Mucosa of descending colon (tissue), 3 donors: ENCODE results near the gene ROGDI. TPM values are rescaled to one million over a fixed set of nuclear protein-coding genes. Genes with fewer than 3 reads are reported as not detected.
"Not testable (repeated sequence)": the region's sequence is repeated elsewhere in the genome, so short reads cannot be mapped to it uniquely, and the experiment has no call there.

Source experiments
- ATAC-seq: fragments of 200-7000 bp; cut with Tn5 transposase; one replicate; pipeline ENCODE4 v1.9.1; 2020; ENCODE audit warnings: mild to moderate bottlenecking, moderate library complexity
- DNase-seq, 3 donors: peaks; one replicate each; pipeline ENCODE4 v3.0.0-alpha.2; 2020
- H3K36me3 ChIP-seq: fragments of 200-600 bp; one replicate; pipeline ENCODE4 v1.8.0; 2021; ENCODE audit warnings: low read depth, mild to moderate bottlenecking
- H3K4me1 ChIP-seq: fragments of 200-600 bp; one replicate; pipeline ENCODE4 v1.8.0; 2021; ENCODE audit warnings: low read depth, mild to moderate bottlenecking
- H3K4me3 ChIP-seq: fragments of 200-600 bp; one replicate; pipeline ENCODE4 v1.8.0; 2021; ENCODE audit warnings: mild to moderate bottlenecking
- H3K9me3 ChIP-seq: fragments of 200-600 bp; one replicate; pipeline ENCODE4 v1.8.0; 2021; ENCODE audit warnings: mild to moderate bottlenecking
- intact Hi-C, 2 donors: fragments of 100-400 bp; cut with DNase I in 1 of 2; cut with micrococcal nuclease in 1 of 2; formaldehyde crosslinking; loops; one replicate each; pipeline versions ENCODE4 v1.11.0 to v1.11.1; 2022; cut with DNase I, micrococcal nuclease
- total RNA-seq, 3 donors: library from RNA; stranded (reverse); fragmentation: NEBNext Ultra II Directional in 2 of 3; extraction: Animal tissue kit (Norgen Biotek cat#: 25700) in 2 of 3; gene quantifications; one replicate each; pipeline versions ENCODE4 v1.2.1 to v1.2.4, GENCODE V29; 2021 to 2023
- TF ChIP-seq, protein P1 (sequence below): fragments of 200-600 bp; IDR thresholded peaks from one replicate; pipeline ENCODE4 v1.8.0; 2022; ENCODE audit warnings: antibody characterized with exemption, mild to moderate bottlenecking
- donor health status: DM: no; HTN: no; CAD: no; lungs with moderate emphysema.
- donor health status: DM: no; HTN: no; CAD: no.
- donor health status: DM: no; HTN: yes; CAD: no.

Gene ROGDI
- total RNA-seq, 3 donors from 2014 or later = 18.5 to 40.6 (median 31.7) TPM

DNA sequence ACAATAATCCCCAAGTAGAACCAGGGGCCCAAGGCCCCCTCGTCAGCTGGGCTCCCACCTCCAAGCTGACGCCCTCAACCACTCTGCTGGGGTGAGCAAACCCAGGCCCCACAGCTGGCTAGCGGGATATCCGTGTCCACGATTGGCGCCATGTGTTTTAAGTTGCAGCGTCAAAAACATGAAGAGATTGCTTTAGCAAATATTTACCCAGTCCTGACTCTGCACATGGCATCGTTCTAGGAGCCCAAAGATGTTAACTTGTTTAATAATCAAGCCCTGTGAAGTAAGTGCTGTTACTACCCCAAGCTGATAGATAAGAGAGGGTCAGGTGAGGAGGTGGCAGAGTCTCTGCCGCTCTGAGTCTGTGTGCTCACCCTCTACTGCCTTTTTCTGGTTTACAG lies 13.9 kb downstream of the ROGDI start:
- no peak overlapping the region for H3K4me3 ChIP-seq
- ATAC-seq (peak; percentile 40), DNase-seq (no peak)
- no peaks in the 10 kb centered on the region for H3K9me3 ChIP-seq
- H3K4me1 ChIP-seq = no peaks in the 10 kb centered on the region
- TF ChIP-seq, protein P1, sequence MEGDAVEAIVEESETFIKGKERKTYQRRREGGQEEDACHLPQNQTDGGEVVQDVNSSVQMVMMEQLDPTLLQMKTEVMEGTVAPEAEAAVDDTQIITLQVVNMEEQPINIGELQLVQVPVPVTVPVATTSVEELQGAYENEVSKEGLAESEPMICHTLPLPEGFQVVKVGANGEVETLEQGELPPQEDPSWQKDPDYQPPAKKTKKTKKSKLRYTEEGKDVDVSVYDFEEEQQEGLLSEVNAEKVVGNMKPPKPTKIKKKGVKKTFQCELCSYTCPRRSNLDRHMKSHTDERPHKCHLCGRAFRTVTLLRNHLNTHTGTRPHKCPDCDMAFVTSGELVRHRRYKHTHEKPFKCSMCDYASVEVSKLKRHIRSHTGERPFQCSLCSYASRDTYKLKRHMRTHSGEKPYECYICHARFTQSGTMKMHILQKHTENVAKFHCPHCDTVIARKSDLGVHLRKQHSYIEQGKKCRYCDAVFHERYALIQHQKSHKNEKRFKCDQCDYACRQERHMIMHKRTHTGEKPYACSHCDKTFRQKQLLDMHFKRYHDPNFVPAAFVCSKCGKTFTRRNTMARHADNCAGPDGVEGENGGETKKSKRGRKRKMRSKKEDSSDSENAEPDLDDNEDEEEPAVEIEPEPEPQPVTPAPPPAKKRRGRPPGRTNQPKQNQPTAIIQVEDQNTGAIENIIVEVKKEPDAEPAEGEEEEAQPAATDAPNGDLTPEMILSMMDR = no peak
- no peaks in the 10 kb centered on the region for H3K36me3 ChIP-seq
- intact Hi-C loops = no loop called here

DNA sequence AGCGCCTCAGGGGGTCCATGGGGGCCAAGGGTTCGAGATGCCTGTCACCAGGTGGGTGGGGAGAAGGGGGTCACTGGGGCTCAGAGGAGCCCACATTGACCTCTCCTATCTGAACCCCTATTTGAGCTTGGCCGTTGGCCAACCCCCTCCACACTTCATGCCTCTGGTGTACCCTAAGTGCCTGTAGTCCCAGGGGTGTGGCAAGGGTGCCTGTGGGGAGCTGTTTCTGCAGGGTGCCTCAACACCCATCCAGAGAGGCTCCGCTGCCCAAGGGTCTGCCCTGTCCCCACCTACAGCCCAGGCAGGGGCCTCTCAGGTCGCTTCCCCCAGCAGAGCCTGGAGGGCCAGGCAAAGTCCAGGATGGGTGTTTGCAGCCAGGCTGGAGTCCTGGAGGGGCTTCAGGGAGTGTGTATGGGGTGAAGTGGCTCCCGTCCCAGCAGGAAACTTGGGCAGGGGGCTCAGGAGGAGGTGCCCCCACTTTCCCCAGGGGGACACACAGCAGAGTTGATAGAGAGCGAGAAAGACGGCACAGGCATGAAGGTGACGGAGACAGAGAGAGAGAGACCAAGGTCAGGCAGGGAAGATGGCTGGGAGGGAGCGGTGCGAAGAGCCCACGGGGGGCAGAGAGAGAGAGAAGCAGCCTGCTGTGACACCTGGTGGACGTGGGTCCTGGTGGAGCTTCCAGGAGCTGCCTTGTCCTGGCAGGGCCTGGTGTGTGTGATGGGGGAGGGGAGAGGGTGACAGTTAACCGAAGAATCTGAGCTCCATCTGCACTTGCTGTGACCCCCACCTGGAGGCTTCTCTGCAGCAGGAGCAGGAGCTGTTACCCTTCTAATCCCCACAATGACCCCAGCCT lies 14.6 kb downstream of the ROGDI start, which contains the start of gene SEPTIN12:
Gene SEPTIN12 (minus strand): TSS at position 719 of the 856 bp plus-strand sequence. CDS start 700 bp downstream, at position 19.
- Histone ChIP-seq H3K36me3 (no peaks in the 10 kb centered on the region), H3K4me1 (no peaks in the 10 kb centered on the region), H3K4me3 (no peak within 1 kb of the TSS), H3K9me3 (no peaks in the 10 kb centered on the region)
- peak; percentile 11 for ATAC-seq
- intact Hi-C loops = no loop called here
- DNase-seq = no peak
- TF ChIP-seq, protein P1 = no peak

DNA sequence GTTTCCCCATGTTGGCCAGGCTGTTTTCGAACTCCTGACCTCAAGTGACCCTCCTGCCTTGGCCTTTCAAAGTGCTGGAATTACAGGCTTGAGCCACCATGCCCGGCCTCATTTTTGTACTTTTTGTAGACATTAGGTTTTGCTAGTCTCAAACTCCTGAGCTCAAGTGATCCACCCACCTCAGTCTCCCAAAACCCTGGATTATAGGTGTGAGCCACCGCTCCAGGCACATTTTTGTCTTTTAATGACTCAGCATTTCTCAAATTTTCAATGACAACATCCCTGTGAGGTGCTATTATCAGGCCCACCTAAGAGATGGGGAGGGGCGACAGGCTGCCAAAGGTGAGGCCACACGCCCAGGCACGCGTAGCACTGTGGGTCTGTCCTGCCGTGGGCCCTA lies 15.4 kb downstream of the ROGDI start:
- DNase-seq = no peak
- TF ChIP-seq, protein P1 = no peak
- intact Hi-C loops = no loop called here
- H3K36me3 ChIP-seq = no peaks in the 10 kb centered on the region
- H3K9me3 ChIP-seq = no peaks in the 10 kb centered on the region
- ATAC-seq = no peak
- H3K4me1 ChIP-seq = no peaks in the 10 kb centered on the region
- H3K4me3 ChIP-seq = no peak overlapping the region

DNA sequence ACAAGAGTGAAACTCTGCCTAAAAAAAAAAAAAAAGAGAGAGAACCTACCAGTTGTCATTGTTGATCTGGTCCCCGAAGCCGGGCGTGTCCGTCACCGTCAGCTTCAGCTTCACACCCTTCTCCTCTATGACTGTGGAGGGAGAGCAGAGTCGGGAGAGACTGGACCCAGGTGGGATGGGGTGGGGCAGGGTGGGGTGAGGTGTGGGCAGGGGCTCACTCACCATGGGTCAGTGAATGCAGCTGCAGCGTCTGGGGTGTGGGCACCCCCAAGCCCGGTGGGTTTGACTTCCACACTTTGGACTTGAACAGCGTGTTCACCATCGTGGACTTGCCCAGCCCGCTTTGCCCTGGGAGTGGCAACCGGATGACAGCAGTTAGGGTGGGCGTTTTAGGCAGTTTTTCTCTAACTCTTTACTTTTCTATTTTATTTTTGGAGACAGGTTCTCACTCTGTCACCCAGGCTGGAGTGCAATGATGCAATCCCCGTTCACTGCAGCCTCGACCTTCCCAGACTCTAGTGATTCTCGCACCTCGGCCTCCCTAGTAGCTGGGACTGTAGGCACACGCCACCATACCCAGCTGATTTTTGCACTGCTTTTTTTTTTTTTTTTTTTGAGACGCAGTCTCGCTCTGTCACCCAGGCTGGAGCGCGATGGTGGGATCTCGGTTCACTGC lies 16.5 kb downstream of the ROGDI start:
- peak; percentile 41 for ATAC-seq
- Histone ChIP-seq H3K4me3 (no peak overlapping the region), H3K9me3 (no peaks in the 10 kb centered on the region), H3K36me3 (no peaks in the 10 kb centered on the region), H3K4me1 (no peaks in the 10 kb centered on the region)
- TF ChIP-seq, protein P1 = no peak
- intact Hi-C loops = no loop called here
- DNase-seq = no peak

DNA sequence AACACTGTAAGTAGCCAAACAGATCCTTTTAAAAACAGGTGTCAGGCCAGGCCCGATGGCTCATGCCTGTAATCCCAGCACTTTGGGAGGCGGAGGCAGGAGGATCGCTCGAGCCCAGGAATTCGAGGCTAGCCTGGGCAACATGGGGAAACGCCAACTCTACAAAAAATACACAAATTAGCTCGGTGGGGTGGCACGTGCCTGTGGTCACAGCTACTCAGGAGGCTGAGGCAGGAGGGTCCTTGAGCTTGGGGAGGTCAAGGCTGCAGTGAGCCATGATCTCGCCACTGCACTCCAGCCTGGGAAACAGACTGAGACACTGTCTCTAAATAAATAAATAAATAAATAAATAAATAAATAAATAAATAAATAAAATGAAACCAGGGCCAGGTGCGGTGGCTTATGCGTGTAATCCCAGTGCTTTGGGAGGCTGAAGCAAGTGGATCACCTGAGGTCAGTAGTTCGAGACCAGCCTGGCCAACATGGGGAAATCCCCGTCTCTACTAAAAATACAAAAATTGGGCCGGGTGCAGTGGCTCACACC lies 17.9 kb downstream of the ROGDI start:
- H3K36me3 ChIP-seq, DNase-seq, H3K4me1 ChIP-seq, H3K9me3 ChIP-seq, H3K4me3 ChIP-seq, ATAC-seq, intact Hi-C loops: not testable (repeated sequence)

DNA sequence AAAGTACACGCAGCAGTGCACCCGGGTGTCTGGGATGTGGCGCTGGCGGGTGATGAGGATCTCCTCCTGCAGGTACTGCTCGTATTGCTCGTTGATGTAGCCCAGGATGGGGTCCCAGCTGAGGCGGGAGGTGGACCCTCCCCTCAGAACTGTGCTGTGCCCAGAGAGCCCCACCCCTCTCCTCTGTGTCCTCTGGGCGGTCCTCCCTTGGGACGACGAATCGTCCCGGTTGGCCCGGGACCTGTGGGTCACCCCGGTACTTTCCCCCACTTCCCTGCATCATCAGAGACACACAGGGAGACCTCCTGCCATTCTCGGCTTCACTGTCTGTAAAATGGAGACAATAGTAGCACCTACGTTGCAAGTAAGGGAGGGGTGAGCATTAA lies 18.5 kb downstream of the ROGDI start:
- H3K4me1 ChIP-seq = no peaks in the 10 kb centered on the region
- intact Hi-C loops = no loop called here
- no peaks in the 10 kb centered on the region for H3K9me3 ChIP-seq
- no peaks in the 10 kb centered on the region for H3K36me3 ChIP-seq
- H3K4me3 ChIP-seq = no peak overlapping the region
- TF ChIP-seq, protein P1 = no peak
- DNase-seq (no peak), ATAC-seq (no peak)
